ENCODE measurements around the gene TOR1AIP1.
A peak's percentile ranks its signal among the peaks of the same experiment; 100 is the strongest.

Gene TOR1AIP1

GRCh38 chr1:179871940-179872339 is 10.1 kb upstream of the TOR1AIP1 start:
- Mint-ChIP-seq H3K9me3 (no peaks in the 10 kb centered on the region), H3K4me1 (peaks cover 31% of the 10 kb centered on the region), H3K27me3 (no peaks in the 10 kb centered on the region), H3K27ac (no peak overlapping the region), H3K36me3 (peaks cover 27% of the 10 kb centered on the region), H3K4me3 (no peak overlapping the region)
- CTCF ChIA-PET: no interaction called here
- no peak for DNase-seq

GRCh38 chr1:179872558-179872957 is 9.5 kb upstream of the TOR1AIP1 start:
- no peaks in the 10 kb centered on the region for H3K9me3 Mint-ChIP-seq
- H3K36me3 Mint-ChIP-seq: peaks cover 27% of the 10 kb centered on the region
- CTCF ChIA-PET: no interaction called here
- peaks cover 33% of the 10 kb centered on the region for H3K4me1 Mint-ChIP-seq
- H3K27me3 Mint-ChIP-seq: no peaks in the 10 kb centered on the region
- no peak overlapping the region for H3K4me3 Mint-ChIP-seq
- no peak overlapping the region for H3K27ac Mint-ChIP-seq
- no peak for DNase-seq

- Mint-ChIP-seq H3K4me1 (peaks cover 42% of the 10 kb centered on the region), H3K36me3 (peaks cover 27% of the 10 kb centered on the region), H3K9me3 (no peaks in the 10 kb centered on the region), H3K27ac (no peak overlapping the region), H3K27me3 (no peaks in the 10 kb centered on the region), H3K4me3 (no peak overlapping the region)
- DNase-seq: no peak
- CTCF ChIA-PET: interaction anchor here (1.9 kb wide), 1 partner anchor 58 kb away, joined by 9 read pairs; no protein-coding TSS in a partner anchor
Observed at GRCh38 chr1:179873438-179873851, 8.6 kb upstream of the TOR1AIP1 start.

- no peak overlapping the region for H3K27ac Mint-ChIP-seq
- no peaks in the 10 kb centered on the region for H3K9me3 Mint-ChIP-seq
- H3K4me1 Mint-ChIP-seq: peaks cover 49% of the 10 kb centered on the region
- H3K27me3 Mint-ChIP-seq: no peaks in the 10 kb centered on the region
- CTCF ChIA-PET: interaction anchor here (0.7 to 3.2 kb wide), 4 partner anchors 8 to 296 kb away, joined by 3 to 15 read pairs (median 7); no protein-coding TSS in a partner anchor
- no peak for DNase-seq
- H3K4me3 Mint-ChIP-seq: no peak overlapping the region
- peaks cover 27% of the 10 kb centered on the region for H3K36me3 Mint-ChIP-seq
Observed at GRCh38 chr1:179875596-179876299, 6.3 kb upstream of the TOR1AIP1 start.

- Mint-ChIP-seq H3K4me1 (peaks cover 51% of the 10 kb centered on the region), H3K4me3 (peak overlapping the region; percentile 94), H3K27ac (peak overlapping the region; percentile 81), H3K9me3 (no peaks in the 10 kb centered on the region), H3K36me3 (peaks cover 27% of the 10 kb centered on the region), H3K27me3 (no peaks in the 10 kb centered on the region)
- DNase-seq: no peak
- CTCF ChIA-PET: interaction anchor here (0.7 to 3.2 kb wide), 3 partner anchors 9 to 296 kb away, joined by 3 to 15 read pairs (median 5); no protein-coding TSS in a partner anchor
Observed at GRCh38 chr1:179876300-179876715, 5.8 kb upstream of the TOR1AIP1 start.

- Mint-ChIP-seq H3K4me3 (peak within 1 kb of the TSS; percentile 94), H3K36me3 (peaks cover 21% of the 10 kb centered on the region), H3K27me3 (no peaks in the 10 kb centered on the region), H3K9me3 (no peaks in the 10 kb centered on the region), H3K4me1 (peaks cover 49% of the 10 kb centered on the region), H3K27ac (peak within 1 kb of the TSS; percentile 95)
- peak; percentile 93 for DNase-seq
- CTCF ChIA-PET: interaction anchor here (0.6 to 3.2 kb wide), 2 partner anchors 10 to 39 kb away, joined by 3 to 15 read pairs; no protein-coding TSS in a partner anchor
Observed at GRCh38 chr1:179877586-179878265, 4.4 kb upstream of the TOR1AIP1 start, which contains the start of gene TOR1AIP2. Gene TOR1AIP2, minus strand, starts transcription at chr1:179877803. Its CDS starts 25,138 bp downstream, at chr1:179852665.

GRCh38 chr1:179879797-179880196 is 2.3 kb upstream of the TOR1AIP1 start:
- Mint-ChIP-seq H3K4me1 (peaks cover 50% of the 10 kb centered on the region), H3K36me3 (peaks cover 18% of the 10 kb centered on the region), H3K27ac (no peak overlapping the region), H3K27me3 (no peaks in the 10 kb centered on the region), H3K9me3 (no peaks in the 10 kb centered on the region), H3K4me3 (no peak overlapping the region)
- CTCF ChIA-PET: interaction anchor here (0.9 to 1.6 kb wide), 2 partner anchors 299 to 622 kb away, joined by 3 to 4 read pairs; partner anchors contain the start of gene ACBD6
- no peak for DNase-seq

GRCh38 chr1:179881642-179882252 is 338 bp upstream of the TOR1AIP1 start:
- CTCF ChIA-PET: no interaction called here
- Mint-ChIP-seq H3K9me3 (no peaks in the 10 kb centered on the region), H3K4me3 (peak overlapping the region; percentile 94), H3K27ac (peak overlapping the region; percentile 100), H3K36me3 (peaks cover 15% of the 10 kb centered on the region), H3K27me3 (no peaks in the 10 kb centered on the region), H3K4me1 (peaks cover 53% of the 10 kb centered on the region)
- DNase-seq: no peak

- H3K9me3 Mint-ChIP-seq: no peaks in the 10 kb centered on the region
- peaks cover 16% of the 10 kb centered on the region for H3K36me3 Mint-ChIP-seq
- H3K27ac Mint-ChIP-seq: peak overlapping the region; percentile 100
- peak overlapping the region; percentile 94 for H3K4me3 Mint-ChIP-seq
- peaks cover 55% of the 10 kb centered on the region for H3K4me1 Mint-ChIP-seq
- CTCF ChIA-PET: interaction anchor here (0.9 to 1.9 kb wide), 2 partner anchors 15 to 71 kb away, joined by 4 to 6 read pairs; partner anchors contain the start of gene CEP350
- H3K27me3 Mint-ChIP-seq: no peaks in the 10 kb centered on the region
- DNase-seq: peak; percentile 66
Observed at GRCh38 chr1:179883040-179883744, 1.1 kb downstream of the TOR1AIP1 start.

- peak overlapping the region; percentile 94 for H3K4me3 Mint-ChIP-seq
- no peaks in the 10 kb centered on the region for H3K27me3 Mint-ChIP-seq
- H3K27ac Mint-ChIP-seq: peak overlapping the region; percentile 100
- H3K36me3 Mint-ChIP-seq: peaks cover 16% of the 10 kb centered on the region
- peak; percentile 76 for DNase-seq
- CTCF ChIA-PET: interaction anchor here (0.9 to 1.9 kb wide), 2 partner anchors 16 to 71 kb away, joined by 4 to 6 read pairs; partner anchors contain the start of gene CEP350
- no peaks in the 10 kb centered on the region for H3K9me3 Mint-ChIP-seq
- H3K4me1 Mint-ChIP-seq: peaks cover 51% of the 10 kb centered on the region
Observed at GRCh38 chr1:179883745-179884138, 1.7 kb downstream of the TOR1AIP1 start.

- Mint-ChIP-seq H3K9me3 (no peaks in the 10 kb centered on the region), H3K4me3 (no peak overlapping the region), H3K4me1 (peaks cover 38% of the 10 kb centered on the region), H3K36me3 (peaks cover 31% of the 10 kb centered on the region), H3K27me3 (no peaks in the 10 kb centered on the region), H3K27ac (peak overlapping the region; percentile 2)
- DNase-seq: no peak
- CTCF ChIA-PET: no interaction called here
Observed at GRCh38 chr1:179888071-179888470, 6.0 kb downstream of the TOR1AIP1 start.

GRCh38 chr1:179889589-179889988 is 7.5 kb downstream of the TOR1AIP1 start:
- peaks cover 30% of the 10 kb centered on the region for H3K4me1 Mint-ChIP-seq

GRCh38 chr1:179910934-179911333 is 28.8 kb downstream of the TOR1AIP1 start:
- no peaks in the 10 kb centered on the region for H3K27me3 Mint-ChIP-seq
- no peak overlapping the region for H3K27ac Mint-ChIP-seq
- H3K4me3 Mint-ChIP-seq: no peak overlapping the region
- CTCF ChIA-PET: no interaction called here
- H3K4me1 Mint-ChIP-seq: no peaks in the 10 kb centered on the region
- peaks cover 41% of the 10 kb centered on the region for H3K36me3 Mint-ChIP-seq
- DNase-seq: no peak
- no peaks in the 10 kb centered on the region for H3K9me3 Mint-ChIP-seq

More at GRCh38 chr1:179889589-179889988, 7.5 kb downstream of the TOR1AIP1 start:
- H3K36me3 Mint-ChIP-seq: peaks cover 29% of the 10 kb centered on the region
- no peaks in the 10 kb centered on the region for H3K9me3 Mint-ChIP-seq
- no peaks in the 10 kb centered on the region for H3K27me3 Mint-ChIP-seq
- H3K27ac Mint-ChIP-seq: peak overlapping the region; percentile 42
- CTCF ChIA-PET: no interaction called here
- H3K4me3 Mint-ChIP-seq: no peak overlapping the region
- DNase-seq: no peak

Data from activated naive CD4-positive, alpha-beta T cell treated with anti-CD3 and anti-CD28 coated beads, Interleukin-2, amount 10 ng/mL, durations not matched to agents 7 days and 5 days (primary cell).